Stomach (tissue), 9 donors: ENCODE measurements around the gene ARMCX1. TPM values are rescaled to one million over a fixed set of nuclear protein-coding genes. Genes with fewer than 3 reads are reported as not detected.
A peak's percentile ranks its signal among the peaks of the same experiment; 100 is the strongest.
"Not testable (repeated sequence)": the region's sequence is repeated elsewhere in the genome, so short reads cannot be mapped to it uniquely, and the experiment has no call there.

Experiments
- DNase-seq, 2 donors: peaks; one replicate each; pipeline versions ENCODE4 v3.0.0 to v3.0.0-alpha.2; 2013 to 2019
- H3K27ac ChIP-seq, 5 donors: fragments of 200-600 bp in 4 of 5; sonication (generic) in 4 of 5; one replicate each; pipeline ENCODE4 v1.5.1; 2013 to 2019; ENCODE audit warnings: mild to moderate bottlenecking in 1 of 5, moderate library complexity in 1 of 5
- H3K27me3 ChIP-seq, 3 donors: fragments of 200-600 bp; sonication (generic); one replicate each; pipeline ENCODE4 v1.5.1; 2017 to 2019; ENCODE audit warnings: mixed run types in 1 of 3
- H3K36me3 ChIP-seq, 4 donors: fragments of 200-600 bp; sonication (generic); 1 replicate in 3 of 4; 2 replicates in 1 of 4; pipeline ENCODE4 v1.5.1; 2016 to 2019
- H3K4me1 ChIP-seq, 4 donors: fragments of 200-600 bp; sonication (generic); one replicate each; pipeline ENCODE4 v1.5.1; 2016 to 2019
- H3K4me3 ChIP-seq, 4 donors: fragments of 200-600 bp; sonication (generic) in 3 of 4; one replicate each; pipeline ENCODE4 v1.5.1; 2016 to 2019; ENCODE audit warnings: mild to moderate bottlenecking in 1 of 4
- H3K9me3 ChIP-seq, 4 donors: fragments of 200-600 bp; sonication (generic); one replicate each; pipeline ENCODE4 v1.5.1; 2016 to 2019
- EP300 ChIP-seq: sonication (generic); formaldehyde crosslinking; IDR thresholded peaks from one replicate; pipeline ENCODE4 v1.6.1; 2017; ENCODE audit warnings: antibody characterized with exemption
- POLR2A ChIP-seq, 4 donors: fragments of 450-650 bp; IDR thresholded peaks; one replicate each; pipeline ENCODE4 v1.6.1; 2016; ENCODE audit warnings: antibody characterized with exemption in 4 of 4, control low read depth in 2 of 4, mild to moderate bottlenecking in 1 of 4, moderate library complexity in 1 of 4
- POLR2AphosphoS5 ChIP-seq, 3 donors: sonication (generic); formaldehyde crosslinking; IDR thresholded peaks; one replicate each; pipeline ENCODE4 v1.6.1; 2016; ENCODE audit warnings: antibody characterized with exemption in 3 of 3
- WGBS, 5 donors: extraction: QIAGEN DNeasy Blood & Tissue Kit in 3 of 5; methylation state at CpG; one replicate each; pipeline versions ENCODE4 v1.1.5 to v1.1.7; 2013 to 2018; 5-methylcytosine and 5-hydroxymethylcytosine counted together
- intact Hi-C: fragments of 100-400 bp; cut with DNase I; formaldehyde crosslinking; loops from one replicate; pipeline ENCODE4 v1.15.1; 2023; ENCODE audit warnings: low total_unique reads
- polyA plus RNA-seq, 3 donors: library from polyadenylated mRNA; stranded (reverse); fragments of 200-250 nt; gene quantifications; one replicate each; pipeline ENCODE4 v1.2.3, GENCODE V29; 2013
- total RNA-seq, 5 donors: library from RNA; depleted of rRNA; stranded (reverse); fragments of >200 nt; gene quantifications; one replicate each; pipeline versions ENCODE4 v1.1.0 to v1.2.3, GENCODE V29; 2014 to 2016
- TF ChIP-seq, protein P1 (sequence below), 7 experiments: fragments of 450-650 bp in 4 of 7; fragments of 200-600 bp in 3 of 7; sonication (generic) in 3 of 7; IDR thresholded peaks; one replicate each; pipeline ENCODE4 v1.5.1; 2016 to 2019; ENCODE audit warnings: antibody characterized with exemption in 7 of 7, control low read depth in 2 of 7, mild to moderate bottlenecking in 1 of 7
- donor health status: healthy with polysubstance abuse.
- donor health status: Bipolar disorder and iron deficiency.
- donor health status: healthy.

Gene ARMCX1
- total and polyA plus RNA-seq, 8 donors: 2.8 to 72.8 (median 11.9) TPM

- intact Hi-C loops: no loop called here
- TF ChIP-seq, protein P1, sequence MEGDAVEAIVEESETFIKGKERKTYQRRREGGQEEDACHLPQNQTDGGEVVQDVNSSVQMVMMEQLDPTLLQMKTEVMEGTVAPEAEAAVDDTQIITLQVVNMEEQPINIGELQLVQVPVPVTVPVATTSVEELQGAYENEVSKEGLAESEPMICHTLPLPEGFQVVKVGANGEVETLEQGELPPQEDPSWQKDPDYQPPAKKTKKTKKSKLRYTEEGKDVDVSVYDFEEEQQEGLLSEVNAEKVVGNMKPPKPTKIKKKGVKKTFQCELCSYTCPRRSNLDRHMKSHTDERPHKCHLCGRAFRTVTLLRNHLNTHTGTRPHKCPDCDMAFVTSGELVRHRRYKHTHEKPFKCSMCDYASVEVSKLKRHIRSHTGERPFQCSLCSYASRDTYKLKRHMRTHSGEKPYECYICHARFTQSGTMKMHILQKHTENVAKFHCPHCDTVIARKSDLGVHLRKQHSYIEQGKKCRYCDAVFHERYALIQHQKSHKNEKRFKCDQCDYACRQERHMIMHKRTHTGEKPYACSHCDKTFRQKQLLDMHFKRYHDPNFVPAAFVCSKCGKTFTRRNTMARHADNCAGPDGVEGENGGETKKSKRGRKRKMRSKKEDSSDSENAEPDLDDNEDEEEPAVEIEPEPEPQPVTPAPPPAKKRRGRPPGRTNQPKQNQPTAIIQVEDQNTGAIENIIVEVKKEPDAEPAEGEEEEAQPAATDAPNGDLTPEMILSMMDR (IDR thresholded peaks at IDR 0.05): no peak
- TF ChIP-seq POLR2A (IDR thresholded peaks at IDR 0.05) (no peak), POLR2AphosphoS5 (IDR thresholded peaks at IDR 0.05) (no peak), EP300 (no peak)
- H3K9me3 ChIP-seq: no peaks in the 10 kb centered on the region
Observed at GRCh38 chrX:101564651-101565050, 14.3 kb downstream of the ARMCX1 start.

GRCh38 chrX:101595739-101596419 is 45.5 kb downstream of the ARMCX1 start:
- Histone ChIP-seq H3K9me3 (no peaks in the 10 kb centered on the region), H3K4me1 (no peaks in the 10 kb centered on the region), H3K36me3 (no peaks in the 10 kb centered on the region), H3K27ac (no peak overlapping the region), H3K27me3 (peaks cover 0 to 12% (median 0%) of the 10 kb centered on the region in 3 donors), H3K4me3 (no peak overlapping the region)
- DNase-seq: peak in 1 of 2 donors; percentile 85
- intact Hi-C loops: loop anchor here (10.0 kb wide), 1 partner anchor 199 kb away; no protein-coding TSS in a partner anchor
- TF ChIP-seq, protein P1 (IDR thresholded peaks at IDR 0.05): peak in 5 of 7 experiments; percentile 27 to 65 (median 53)
- no peak for TF ChIP-seq EP300
- TF ChIP-seq POLR2AphosphoS5 (IDR thresholded peaks at IDR 0.05): no peak
- no peak for TF ChIP-seq POLR2A (IDR thresholded peaks at IDR 0.05)
- 4 to 13% (median 10%) methylated on average over 5 of the region's 5 CpGs for WGBS, 5 donors

More at GRCh38 chrX:101564651-101565050, 14.3 kb downstream of the ARMCX1 start:
- Histone ChIP-seq H3K27me3 (peaks cover 0 to 9% (median 6%) of the 10 kb centered on the region in 3 donors), H3K27ac (no peak overlapping the region), H3K4me1 (no peaks in the 10 kb centered on the region), H3K4me3 (no peak overlapping the region), H3K36me3 (no peaks in the 10 kb centered on the region)
- no peak for DNase-seq

GRCh38 chrX:101599592-101599991 is 49.2 kb downstream of the ARMCX1 start:
- not testable (repeated sequence) for H3K4me1 ChIP-seq, DNase-seq, H3K9me3 ChIP-seq, H3K27ac ChIP-seq, H3K27me3 ChIP-seq, H3K36me3 ChIP-seq, H3K4me3 ChIP-seq
- 79 to 98% (median 85%) methylated on average over 4 to 6 of the region's 8 CpGs for WGBS, 5 donors
- intact Hi-C loops: loop anchor here (10.0 kb wide), 1 partner anchor 195 kb away; no protein-coding TSS in a partner anchor

GRCh38 chrX:101602077-101602476 is 51.7 kb downstream of the ARMCX1 start:
- Histone ChIP-seq H3K4me3 (no peak overlapping the region), H3K36me3 (no peaks in the 10 kb centered on the region), H3K27me3 (no peaks in the 10 kb centered on the region), H3K27ac (no peak overlapping the region), H3K4me1 (no peaks in the 10 kb centered on the region), H3K9me3 (no peaks in the 10 kb centered on the region)
- intact Hi-C loops: no loop called here
- 69 to 83% (median 74%) methylated on average over 1 to 4 of the region's 7 CpGs for WGBS, 5 donors
- DNase-seq: no peak
- TF ChIP-seq, protein P1 (IDR thresholded peaks at IDR 0.05): no peak
- TF ChIP-seq POLR2AphosphoS5 (IDR thresholded peaks at IDR 0.05): no peak
- TF ChIP-seq POLR2A (IDR thresholded peaks at IDR 0.05): no peak
- no peak for TF ChIP-seq EP300

Other genes starting within 250 kb of the ARMCX1 start
- 1 to 10 TPM in 4 of 5 donors, not detected in 1; 4.6 to 8.8 (median 7.2) TPM for gene TIMM8A, start 201.8 kb upstream of the ARMCX1 start, total RNA-seq
- 10 to 100 TPM in 1 of 3 donors, 1 to 10 TPM in 2; 6.9 to 10.9 (median 9.3) TPM for gene TIMM8A, start 201.8 kb upstream of the ARMCX1 start, polyA plus RNA-seq
- gene BTK, start 164.4 kb upstream of the ARMCX1 start, total RNA-seq: 1 to 10 TPM in 3 of 5 donors, not detected in 2; 1.3 to 8.7 (median 2.4) TPM
- gene BTK, start 164.4 kb upstream of the ARMCX1 start, polyA plus RNA-seq: 1 to 10 TPM; 2.6 to 4.9 (median 3.2) TPM
- gene RPL36A, start 159.5 kb upstream of the ARMCX1 start, total RNA-seq: 1,000 to 10,000 TPM in 2 of 5 donors, 100 to 1,000 TPM in 3; 555 to 1,097 (median 872) TPM
- 1,000 to 10,000 TPM; 2,307 to 3,486 (median 2,694) TPM for gene RPL36A, start 159.5 kb upstream of the ARMCX1 start, polyA plus RNA-seq
- gene GLA, start 142.6 kb upstream of the ARMCX1 start, total RNA-seq: 10 to 100 TPM in 2 of 5 donors, 1 to 10 TPM in 2, not detected in 1; 6.4 to 19.6 (median 12.7) TPM
- gene GLA, start 142.6 kb upstream of the ARMCX1 start, polyA plus RNA-seq: 10 to 100 TPM in 2 of 3 donors, 1 to 10 TPM in 1; 8.1 to 25.6 (median 18.6) TPM
- 10 to 100 TPM in 4 of 5 donors, 1 to 10 TPM in 1; 5.5 to 98.4 (median 15.2) TPM for gene HNRNPH2, start 142.3 kb upstream of the ARMCX1 start, total RNA-seq
- gene HNRNPH2, start 142.3 kb upstream of the ARMCX1 start, polyA plus RNA-seq: 10 to 100 TPM; 31.6 to 53.5 (median 46.1) TPM
- gene ARMCX4, start 65.1 kb upstream of the ARMCX1 start, total RNA-seq: 10 to 100 TPM in 2 of 5 donors, 1 to 10 TPM in 3; 3.1 to 35.3 (median 4.7) TPM
- 1 to 10 TPM; 4.3 to 8.7 (median 4.5) TPM for gene ARMCX4, start 65.1 kb upstream of the ARMCX1 start, polyA plus RNA-seq
- gene ARMCX6, start 67.5 kb downstream of the ARMCX1 start, total RNA-seq: 10 to 100 TPM in 1 of 5 donors, 1 to 10 TPM in 3, under 1 TPM in 1; 0.45 to 20.6 (median 7.0) TPM
- 10 to 100 TPM; 19.5 to 23.2 (median 19.9) TPM for gene ARMCX6, start 67.5 kb downstream of the ARMCX1 start, polyA plus RNA-seq
- gene ARMCX3, start 72.6 kb downstream of the ARMCX1 start, total RNA-seq: 10 to 100 TPM; 10.7 to 79.1 (median 21.0) TPM
- gene ARMCX3, start 72.6 kb downstream of the ARMCX1 start, polyA plus RNA-seq: 10 to 100 TPM; 15.6 to 25.8 (median 24.5) TPM
- gene ARMCX2, start 109.3 kb downstream of the ARMCX1 start, total RNA-seq: 10 to 100 TPM in 3 of 5 donors, 1 to 10 TPM in 2; 4.2 to 35.3 (median 20.4) TPM
- gene ARMCX2, start 109.3 kb downstream of the ARMCX1 start, polyA plus RNA-seq: 10 to 100 TPM in 1 of 3 donors, 1 to 10 TPM in 2; 4.6 to 11.8 (median 5.1) TPM